HG03108 (cell line): ENCODE measurements around the gene LMBR1.
A peak's percentile ranks its signal among the peaks of the same experiment; 100 is the strongest.
"Not testable (repeated sequence)": the region's sequence is repeated elsewhere in the genome, so short reads cannot be mapped to it uniquely, and the experiment has no call there.

Experiments used
- ATAC-seq: cut with Tn5 transposase; IDR thresholded peaks from one replicate; pipeline ENCODE4 v1.9.1; 2021; ENCODE audit warnings: moderate library complexity; ENCODE audit not compliant: unreplicated experiment

LMBR1 gene

GRCh38 chr7:156803656-156804055 lies 89.3 kb downstream of the LMBR1 start:
- ATAC-seq: not testable (repeated sequence)

- no peak for ATAC-seq
Measured at GRCh38 chr7:156802214-156802613, 90.8 kb downstream of the LMBR1 start.

GRCh38 chr7:156795415-156795814 lies 97.6 kb downstream of the LMBR1 start:
- no peak for ATAC-seq

- no peak for ATAC-seq
Measured at GRCh38 chr7:156793334-156793733, 99.6 kb downstream of the LMBR1 start.

- no peak for ATAC-seq
Measured at GRCh38 chr7:156792611-156793010, 100.4 kb downstream of the LMBR1 start.

GRCh38 chr7:156791241-156791640 lies 101.7 kb downstream of the LMBR1 start:
- no peak for ATAC-seq

- no peak for ATAC-seq
Measured at GRCh38 chr7:156790264-156790663, 102.7 kb downstream of the LMBR1 start.

GRCh38 chr7:156785998-156786543 lies 106.9 kb downstream of the LMBR1 start:
- ATAC-seq: no peak

- ATAC-seq: no peak
Measured at GRCh38 chr7:156783864-156784263, 109.1 kb downstream of the LMBR1 start.

DNA sequence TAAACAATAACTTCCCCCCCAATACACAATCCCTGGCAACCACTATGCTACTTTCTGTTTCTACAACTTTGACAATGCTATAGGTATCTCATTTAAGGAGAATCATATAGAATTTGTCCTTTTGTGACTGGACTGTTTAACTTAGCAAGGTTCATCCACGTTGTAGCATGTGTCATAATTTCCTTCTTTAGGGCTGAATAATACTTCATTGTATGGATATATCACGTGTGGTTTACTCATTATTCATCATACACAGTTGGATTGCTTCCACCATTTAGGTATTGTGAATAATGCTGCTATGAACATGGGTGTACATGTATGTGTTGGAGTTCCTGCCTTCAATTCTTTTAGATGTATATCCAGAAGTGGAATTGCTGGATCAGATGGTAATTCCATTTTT lies 111.0 kb downstream of the LMBR1 start:
- no peak for ATAC-seq

- peak; percentile 87 for ATAC-seq
Measured at GRCh38 chr7:156780724-156781455, 112.1 kb downstream of the LMBR1 start.

- ATAC-seq: no peak
Measured at GRCh38 chr7:156778668-156779067, 114.3 kb downstream of the LMBR1 start.

GRCh38 chr7:156778201-156778600 lies 114.8 kb downstream of the LMBR1 start:
- no peak for ATAC-seq

DNA sequence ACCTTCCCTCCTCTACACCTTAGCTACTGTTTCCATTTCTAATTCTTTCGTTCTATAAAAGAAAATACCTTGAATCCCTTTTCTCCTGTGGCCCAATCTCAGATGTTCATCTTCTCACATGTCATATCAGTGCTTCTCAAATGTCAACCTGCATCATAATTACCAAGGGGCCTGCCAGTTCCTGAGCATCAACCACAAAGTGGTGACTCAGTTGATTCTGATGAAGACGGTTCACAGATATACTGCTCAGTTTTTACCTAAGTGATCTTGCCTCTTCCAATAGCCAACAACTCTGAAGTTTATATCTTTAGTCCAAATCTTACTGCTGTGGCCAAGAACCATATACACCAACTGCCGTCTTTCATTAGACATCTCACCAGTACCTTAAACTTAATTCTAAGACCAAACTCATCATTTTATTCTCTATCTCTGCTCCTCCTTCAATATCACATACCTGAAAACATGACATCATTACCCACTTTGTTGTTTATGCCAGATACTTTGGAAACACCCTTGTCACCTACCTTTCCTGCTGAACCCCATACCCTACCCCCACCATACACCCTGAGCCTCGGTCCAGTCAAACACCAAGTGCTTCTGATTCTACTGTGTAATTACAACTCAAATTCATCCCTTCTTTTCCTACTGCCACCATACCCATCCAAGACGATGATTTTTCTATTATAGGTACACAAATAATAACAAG lies 115.5 kb downstream of the LMBR1 start:
- no peak for ATAC-seq

DNA sequence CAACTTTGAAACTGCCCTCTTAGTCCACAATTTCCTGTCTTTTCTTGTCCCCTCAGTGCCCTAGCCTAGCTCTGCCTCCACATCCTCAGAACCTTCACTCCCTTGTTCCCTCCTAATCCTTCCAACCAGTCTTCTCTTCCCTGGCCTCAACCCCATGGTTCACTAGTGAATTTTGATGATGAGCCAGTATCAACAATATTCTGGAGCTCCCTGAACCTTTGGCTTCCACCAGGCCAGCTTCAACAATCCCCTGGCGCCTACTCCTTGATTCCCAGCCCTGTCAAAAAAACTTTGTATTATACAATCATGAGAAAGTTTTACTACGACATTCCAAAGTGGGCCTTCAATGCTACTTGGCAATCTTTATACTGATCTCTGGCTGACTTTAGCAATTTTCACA lies 116.5 kb downstream of the LMBR1 start:
- ATAC-seq: no peak

GRCh38 chr7:156773966-156774365 lies 119.0 kb downstream of the LMBR1 start:
- ATAC-seq: no peak

DNA sequence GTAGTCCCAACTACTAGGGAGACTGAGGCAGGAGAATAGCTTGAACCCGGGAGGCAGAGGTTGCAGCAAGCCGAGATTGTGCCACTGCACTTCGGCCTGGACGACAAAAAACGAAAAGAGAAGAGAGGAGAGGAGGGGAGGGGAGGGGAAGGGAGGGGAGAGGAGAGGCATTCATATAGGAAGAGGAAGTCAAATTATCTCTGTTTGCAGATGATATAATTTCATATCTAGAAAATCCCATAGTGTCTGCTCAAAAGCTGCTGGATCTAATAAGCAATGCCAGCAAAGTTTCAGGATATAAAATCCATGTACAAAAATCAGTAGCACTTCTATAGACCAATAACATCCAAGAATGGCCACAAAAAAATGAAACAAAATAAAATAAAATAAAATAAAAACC lies 120.3 kb downstream of the LMBR1 start:
- ATAC-seq: no peak

- no peak for ATAC-seq
Measured at GRCh38 chr7:156768698-156769472, 124.1 kb downstream of the LMBR1 start.

GRCh38 chr7:156766666-156767065 lies 126.3 kb downstream of the LMBR1 start:
- no peak for ATAC-seq

DNA sequence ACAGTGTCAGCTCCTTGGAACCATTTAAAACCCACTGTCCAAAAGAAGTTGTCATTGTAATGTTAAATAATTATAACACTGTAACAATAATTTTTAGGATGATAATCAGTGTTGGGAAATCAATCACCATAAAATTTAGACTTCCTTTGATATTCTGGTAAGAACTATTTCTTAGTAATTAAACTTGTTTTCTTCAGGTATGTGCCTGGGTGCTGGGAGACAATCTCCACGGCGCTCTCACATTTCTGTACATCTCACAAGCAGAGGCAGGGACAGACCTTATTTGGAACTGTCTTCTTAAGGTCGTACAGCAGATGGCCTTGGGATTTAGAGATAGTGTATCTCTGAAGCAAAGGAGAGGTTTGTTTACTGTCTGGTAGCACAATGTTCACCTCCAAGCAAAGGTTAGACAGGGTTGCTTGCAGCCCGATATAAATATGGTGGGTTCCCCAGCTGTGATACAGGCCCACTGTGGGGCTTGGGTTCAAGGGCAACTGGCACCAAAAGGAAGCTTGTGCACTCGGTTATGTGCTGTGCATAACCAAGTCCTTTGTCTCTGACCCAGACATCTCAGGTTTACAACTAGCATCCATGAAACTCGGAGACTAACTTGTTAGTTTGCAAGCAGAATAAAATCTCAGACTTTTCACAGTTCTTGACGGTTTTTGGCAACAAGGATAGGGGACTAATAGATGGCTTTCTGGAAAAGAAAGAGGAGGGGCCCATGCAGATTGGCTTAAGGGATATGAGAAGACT lies 126.9 kb downstream of the LMBR1 start:
- no peak for ATAC-seq

DNA sequence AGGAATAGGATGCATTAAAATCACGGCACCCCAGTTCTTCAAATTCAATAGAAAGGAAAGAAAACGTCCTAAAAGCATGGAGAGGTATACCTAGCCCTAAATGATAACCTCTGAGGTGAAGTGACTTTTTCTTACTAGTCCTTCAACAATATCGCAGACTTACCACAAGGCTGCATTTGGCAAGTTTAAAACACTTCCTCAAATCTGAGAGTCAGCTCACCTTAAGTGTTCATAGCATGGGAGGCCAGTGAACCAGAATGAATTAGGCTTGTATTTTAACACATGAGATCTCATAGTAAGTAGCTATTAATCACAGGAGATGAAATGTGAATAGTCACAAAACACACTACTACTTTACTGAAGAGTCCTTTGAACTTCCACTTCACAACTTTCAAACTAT lies 128.2 kb downstream of the LMBR1 start:
- ATAC-seq: no peak
